GM19035 (cell line): ENCODE data around the gene RAB31.
"Not testable (repeated sequence)": the region's sequence is repeated elsewhere in the genome, so short reads cannot be mapped to it uniquely, and the experiment has no call there.

Experiments used
- ATAC-seq: cut with Tn5 transposase; IDR thresholded peaks from one replicate; pipeline ENCODE4 v1.9.1; 2021; ENCODE audit not compliant: unreplicated experiment

RAB31 gene

DNA sequence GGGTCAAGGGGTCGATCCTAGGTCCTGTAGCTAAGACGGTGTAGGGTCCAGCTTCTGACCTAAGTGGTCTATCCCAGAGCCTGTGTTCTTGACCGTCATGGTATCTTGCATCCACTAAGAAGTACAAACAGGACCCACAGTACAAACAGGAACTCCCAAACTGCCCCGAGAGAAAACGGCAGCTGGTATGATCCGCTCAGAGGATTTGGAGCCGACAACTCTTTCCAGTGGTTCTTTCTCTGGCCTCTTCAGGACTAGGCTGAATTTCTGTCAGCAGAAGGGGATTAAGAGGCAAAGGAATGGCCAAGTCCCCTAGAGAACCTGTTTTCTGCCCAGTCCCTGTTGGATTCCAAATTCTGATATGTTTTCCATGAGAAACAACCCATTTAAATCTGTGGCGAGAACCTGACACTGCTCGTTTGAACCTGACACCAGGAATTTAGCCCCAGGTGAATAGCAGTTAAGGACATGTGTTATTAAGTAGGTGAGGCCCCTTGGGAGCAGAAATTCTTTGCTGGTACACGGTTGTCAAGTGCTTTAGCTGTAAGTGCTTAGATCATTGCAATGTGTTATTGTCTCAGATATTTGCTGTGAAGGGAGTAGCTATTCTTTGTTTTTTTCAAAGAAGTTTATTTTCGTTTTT lies 127.1 kb downstream of the RAB31 start:
- no peak for ATAC-seq

DNA sequence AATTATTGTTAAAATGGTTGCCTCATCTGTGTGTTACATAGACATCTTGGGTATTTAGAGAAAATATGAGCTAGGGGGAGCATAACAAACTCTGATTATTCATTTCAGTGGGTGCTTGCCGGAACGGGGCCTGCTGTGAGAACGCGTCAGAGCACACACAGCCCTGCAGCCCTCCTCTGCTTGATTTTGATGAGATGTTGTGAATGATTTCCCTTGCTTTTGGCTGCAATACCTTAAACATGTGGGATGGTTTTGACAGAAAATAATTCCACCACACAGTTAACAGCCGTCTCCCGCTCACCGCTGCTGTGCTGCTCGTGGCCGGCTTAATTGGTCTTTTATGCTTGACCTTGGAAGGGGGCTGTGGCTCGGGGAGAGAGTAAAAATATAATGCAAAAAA lies 127.7 kb downstream of the RAB31 start:
- no peak for ATAC-seq

DNA sequence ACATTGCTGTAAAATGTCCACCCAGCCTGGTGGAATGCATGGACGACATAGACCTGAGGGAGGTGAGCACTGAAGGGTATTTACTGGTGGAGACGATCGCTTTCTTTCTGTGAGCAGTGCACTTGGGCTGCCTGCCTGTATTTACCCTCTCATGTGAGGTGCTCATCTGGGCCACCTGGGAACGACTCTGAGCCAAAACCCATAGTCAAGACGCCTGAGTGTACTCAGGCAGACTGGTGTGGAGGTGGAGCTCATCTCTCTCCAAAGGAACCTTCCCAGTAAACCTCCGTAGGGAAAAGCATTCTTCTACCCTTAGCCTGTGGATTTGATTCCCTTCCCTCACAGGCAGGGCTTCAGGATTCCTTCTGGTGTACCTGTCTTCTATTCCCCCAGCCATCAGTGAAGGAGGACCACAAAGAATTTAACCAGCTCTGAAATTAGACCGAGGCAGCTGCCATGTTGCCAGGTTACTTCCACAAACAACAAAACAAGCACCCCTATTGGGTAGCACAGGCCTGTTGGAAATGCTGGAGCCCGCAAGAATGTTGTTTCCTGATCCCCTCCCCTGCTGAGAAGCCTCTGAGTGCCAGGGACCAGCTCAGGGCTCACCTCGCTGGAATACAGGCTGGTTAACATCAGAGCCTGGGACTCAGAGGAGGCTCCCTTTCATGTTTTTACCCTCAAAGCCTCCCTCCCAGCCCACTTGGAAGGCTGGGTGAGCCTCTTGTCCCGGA lies 130.2 kb downstream of the RAB31 start:
- ATAC-seq: no peak

DNA sequence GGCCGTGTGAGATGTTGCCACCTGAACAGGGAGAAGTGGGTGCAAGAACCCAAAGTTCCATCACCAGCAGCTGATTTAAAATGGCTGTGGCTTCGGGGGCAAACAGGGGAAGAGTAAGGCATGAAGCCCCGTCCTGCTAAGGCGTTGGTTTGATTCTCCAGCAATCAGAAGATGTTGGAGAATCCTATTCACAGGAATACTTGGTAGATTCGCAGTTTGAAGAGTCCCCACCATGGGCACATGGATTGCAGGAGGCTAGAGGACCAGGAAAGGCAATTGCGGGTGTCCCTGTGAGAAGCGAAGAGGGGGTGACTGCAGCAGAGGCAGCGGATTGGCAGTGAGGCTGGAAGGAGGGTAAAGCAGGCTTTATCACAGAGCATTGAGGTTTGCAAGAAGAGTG lies 131.1 kb downstream of the RAB31 start:
- no peak for ATAC-seq

DNA sequence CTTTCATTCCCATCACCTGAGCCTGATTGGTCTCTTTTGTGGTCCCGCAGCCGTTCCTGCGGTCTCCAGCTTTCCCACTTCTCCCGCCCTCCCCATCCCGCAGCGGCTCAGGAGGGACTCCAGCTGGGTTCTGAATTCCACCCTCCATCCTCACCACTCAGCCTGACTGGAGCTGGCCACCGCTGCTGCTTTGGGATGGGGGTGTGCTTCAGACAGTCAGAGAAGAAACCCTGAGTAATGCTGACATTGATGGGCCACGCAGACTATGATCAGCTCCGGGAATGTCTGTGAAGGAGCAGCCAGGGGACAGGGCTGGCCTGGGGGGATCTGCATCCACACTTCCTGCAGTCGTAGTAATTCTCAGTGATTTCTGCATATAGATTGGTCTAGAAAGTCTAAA lies 131.8 kb downstream of the RAB31 start:
- no peak for ATAC-seq

DNA sequence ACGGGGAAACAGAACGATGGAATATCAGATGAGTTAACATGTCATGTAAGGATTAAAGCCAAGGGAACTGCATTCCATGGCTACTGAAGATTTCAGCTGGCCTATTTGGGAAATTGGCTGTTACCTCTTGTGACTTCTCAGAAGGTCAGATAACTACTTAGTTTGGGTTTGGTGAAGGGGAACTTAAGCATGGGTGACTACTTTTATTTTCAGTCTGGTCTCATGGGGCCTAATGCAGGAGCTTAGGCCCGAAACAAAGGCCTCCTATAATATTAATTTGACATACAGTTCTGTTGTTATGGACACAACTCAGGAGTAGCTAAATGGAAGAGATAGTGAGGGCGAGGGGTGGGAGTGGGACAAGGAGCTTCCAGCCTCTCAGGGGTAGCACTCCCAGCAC lies 133.7 kb downstream of the RAB31 start:
- no peak for ATAC-seq

DNA sequence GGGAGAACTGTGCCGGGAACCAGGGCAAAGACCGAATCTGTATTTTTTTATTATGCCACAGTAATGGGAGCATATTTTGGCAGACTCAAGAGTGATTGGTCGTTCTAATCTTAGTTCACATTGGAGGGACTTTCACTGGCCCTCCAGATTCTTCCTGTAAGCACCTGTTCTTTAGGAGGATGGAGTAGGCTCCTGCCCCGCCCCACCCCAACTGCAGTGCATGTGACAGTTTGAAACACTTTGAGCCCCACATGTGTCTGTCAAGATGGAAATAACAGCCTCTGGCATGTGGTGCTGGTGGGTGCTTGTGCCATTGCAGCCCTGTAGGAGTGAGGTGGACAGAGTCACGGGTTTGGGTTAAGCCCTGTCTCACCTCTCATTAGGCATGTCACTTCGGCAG lies 134.3 kb downstream of the RAB31 start:
- no peak for ATAC-seq

DNA sequence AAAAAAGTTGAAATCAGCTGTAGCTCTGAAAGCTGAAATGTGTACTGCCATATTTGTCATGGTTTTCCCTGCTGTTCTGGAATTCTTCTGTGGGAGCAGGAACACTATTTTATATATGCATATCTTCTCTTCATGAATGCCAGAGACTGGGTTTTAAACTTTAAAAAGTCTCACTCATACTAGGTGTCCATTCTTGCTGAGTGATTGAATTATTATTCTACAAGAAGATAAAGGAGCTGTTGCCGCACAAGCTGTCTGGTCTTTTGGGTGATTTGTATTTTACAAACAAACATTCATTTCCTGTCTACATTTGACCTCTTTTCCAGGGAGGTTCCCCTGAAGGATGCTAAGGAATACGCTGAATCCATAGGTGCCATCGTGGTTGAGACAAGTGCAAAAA lies 137.2 kb downstream of the RAB31 start:
- ATAC-seq: no peak

DNA sequence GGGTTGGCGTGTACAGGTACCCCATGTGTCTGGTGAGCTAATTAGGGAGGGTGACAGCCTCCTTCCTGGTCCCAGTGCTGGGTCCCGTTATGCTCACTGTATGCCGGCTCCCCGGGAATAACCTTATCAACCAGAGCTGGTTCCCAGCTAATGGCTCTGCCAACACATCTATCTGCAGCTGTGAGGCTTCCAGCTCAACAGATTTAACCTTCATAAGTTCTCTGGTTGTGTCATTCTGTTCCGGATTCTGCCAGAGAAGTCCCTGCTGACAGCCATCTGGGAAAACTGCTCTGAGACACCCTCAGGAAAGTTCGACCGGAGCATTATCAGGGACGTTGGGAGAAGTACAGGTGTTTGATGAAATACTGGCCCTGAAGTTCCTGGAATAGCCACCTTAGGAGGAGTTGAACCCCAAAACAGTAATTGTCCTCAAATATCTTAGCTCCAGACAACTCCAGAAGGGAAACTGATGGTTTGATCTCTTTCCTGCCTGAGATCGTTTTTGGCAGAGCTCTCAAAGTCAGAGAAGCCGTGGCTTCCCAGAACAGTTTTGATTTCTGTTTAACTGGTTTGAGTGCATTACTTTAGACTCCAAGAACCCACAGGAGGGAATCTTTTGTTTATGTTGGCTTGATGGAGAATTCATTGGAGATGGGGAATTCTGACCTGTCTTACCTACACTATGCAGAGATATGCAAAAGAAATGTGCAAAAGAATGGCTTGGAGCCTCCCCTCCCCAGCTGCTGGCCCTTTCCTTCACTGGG lies 138.2 kb downstream of the RAB31 start:
- no peak for ATAC-seq

DNA sequence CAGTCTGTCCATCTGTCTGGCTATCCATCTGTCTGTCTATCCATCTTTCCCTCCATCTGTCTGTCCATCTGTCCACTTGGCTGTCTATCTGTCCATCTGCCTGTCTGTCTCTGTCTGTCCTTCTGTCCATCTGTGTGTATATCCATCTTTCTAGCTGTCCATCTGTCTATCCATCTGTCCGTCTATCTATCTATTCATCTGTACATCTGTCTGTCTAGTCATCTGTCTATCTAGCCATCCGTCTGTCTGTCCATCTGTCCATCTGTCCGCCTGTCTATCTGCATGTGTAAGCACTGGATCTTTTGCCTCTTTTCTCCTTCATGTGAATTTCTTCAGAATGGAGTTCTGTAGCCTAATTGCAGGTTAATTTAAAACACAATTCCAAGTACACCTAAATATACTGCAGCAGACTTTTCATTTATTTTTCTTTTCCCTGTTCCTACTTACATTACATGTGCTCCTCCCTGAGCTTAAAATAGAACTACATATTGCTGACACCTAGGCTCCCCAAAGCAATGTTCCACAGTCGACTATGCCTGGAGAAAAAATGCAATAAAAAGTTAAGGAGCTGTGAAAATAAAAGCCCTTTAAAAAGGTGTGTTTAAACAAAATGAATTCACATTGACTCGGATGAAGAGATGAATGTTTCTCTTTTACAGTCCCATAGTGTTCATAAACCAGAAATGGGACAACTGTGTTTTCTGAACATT lies 140.2 kb downstream of the RAB31 start:
- no peak for ATAC-seq

DNA sequence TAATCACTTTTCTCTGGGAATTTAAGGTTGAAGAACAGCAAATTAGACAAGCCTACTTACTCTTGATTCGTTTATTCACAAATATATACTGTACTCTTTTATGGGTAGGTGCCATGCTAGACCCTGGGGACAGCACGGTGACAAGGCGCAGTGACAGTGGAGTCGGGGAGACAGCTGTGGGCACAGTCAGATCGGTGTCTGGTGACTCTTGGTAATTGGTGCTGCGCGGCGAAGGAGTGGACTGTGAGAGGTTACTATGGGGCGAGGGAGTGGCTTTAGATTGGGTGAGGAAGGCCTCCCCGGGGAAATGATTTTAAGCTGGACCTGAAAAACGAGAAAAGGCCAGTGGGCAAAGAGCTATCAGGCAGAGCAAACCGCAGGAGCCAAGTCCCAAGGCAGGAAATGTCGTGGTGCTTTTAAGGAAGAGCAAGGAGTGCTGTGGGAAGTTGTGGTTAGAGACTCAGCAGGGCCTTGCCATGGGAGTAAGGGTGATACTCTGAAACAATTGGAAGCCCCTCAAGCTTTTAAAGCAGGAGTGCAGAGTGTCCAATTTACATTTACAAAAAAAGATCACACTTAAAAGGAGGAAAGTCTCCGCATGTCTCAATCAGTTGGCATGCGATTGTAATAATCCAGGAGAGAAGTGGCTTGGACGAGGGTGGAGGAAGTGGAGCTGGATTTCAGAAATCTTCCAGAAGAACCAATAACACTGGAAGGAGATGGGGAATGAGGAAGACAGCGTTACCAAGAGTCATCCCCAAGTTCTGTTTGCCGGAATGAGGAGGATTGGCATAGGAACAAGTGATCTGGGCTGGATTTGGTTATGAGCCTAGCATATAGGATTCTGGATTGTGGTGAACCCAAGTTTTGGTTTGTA lies 141.5 kb downstream of the RAB31 start:
- ATAC-seq: no peak

DNA sequence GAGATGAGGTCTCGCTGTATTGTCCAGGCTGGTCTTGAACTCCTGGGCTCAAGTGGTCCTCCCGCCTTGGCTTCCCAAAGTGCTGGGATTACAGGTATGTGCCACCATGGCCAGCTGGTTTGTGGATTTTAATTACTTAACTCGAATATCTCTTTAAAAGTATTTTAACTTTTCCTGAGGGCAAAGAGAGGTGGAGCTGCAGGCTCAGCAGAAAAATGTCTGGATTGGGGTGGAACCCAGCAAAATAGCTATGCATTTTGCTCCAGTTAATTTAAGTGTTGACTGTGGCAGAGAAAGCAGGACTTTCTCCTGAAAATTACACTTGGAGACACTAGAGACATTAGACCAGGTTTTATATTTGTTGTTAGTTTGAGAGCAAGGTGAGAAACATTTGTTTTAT lies 142.2 kb downstream of the RAB31 start:
- no peak for ATAC-seq

DNA sequence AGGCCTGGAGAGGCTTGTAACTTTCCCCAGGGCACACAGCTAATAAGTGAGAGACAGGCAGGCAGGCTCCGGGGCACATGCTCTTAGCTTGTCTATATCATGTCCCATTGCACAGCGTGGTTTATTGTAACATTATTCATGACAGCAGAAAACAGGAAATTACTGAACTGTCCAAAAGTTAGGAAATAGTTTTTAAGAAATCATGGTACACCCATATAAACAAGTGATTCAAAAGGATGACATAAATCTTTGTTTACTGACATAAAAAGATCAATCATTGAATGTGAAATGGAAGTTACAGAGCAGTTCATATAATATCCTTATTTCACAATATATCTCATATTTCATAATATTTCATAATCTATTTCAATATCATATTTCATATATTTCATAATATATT lies 143.4 kb downstream of the RAB31 start:
- ATAC-seq: no peak

DNA sequence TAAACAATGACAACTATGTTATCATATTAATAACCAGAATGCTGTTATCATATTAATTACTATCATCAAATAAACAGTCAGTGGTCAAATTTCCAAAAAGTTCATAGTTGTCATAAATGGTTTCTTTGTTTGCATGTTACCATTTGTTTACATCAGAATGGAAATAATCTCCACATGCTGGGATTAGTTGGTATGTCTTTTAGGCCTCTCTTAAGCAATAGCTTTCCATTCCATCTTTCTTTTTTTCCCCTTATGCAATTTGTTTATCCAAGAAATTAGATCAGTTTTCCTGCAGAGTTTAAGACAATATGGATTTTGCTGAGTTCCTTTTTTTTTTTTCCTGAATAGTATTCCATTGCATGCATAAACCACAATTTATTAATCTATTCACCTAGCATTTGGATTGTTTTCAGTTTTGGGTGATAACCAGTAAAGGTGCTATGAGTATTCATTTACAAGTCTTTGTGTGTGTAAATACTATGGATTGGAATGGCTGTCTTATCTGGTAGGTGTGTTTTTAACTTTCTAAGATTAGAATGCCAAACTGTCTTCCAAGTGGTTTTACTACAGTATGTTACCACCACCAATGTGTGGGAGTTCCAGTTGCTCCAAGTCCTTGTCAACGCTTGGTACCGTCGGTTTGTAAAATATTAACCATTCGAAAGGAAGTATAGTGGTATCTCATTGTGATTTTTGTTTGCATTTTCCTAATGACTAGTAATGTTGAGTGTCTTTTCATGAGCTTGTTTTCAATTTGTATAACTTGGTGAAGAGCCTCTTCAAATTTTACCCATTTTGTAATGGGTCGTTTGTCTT lies 144.4 kb downstream of the RAB31 start:
- ATAC-seq: no peak

DNA sequence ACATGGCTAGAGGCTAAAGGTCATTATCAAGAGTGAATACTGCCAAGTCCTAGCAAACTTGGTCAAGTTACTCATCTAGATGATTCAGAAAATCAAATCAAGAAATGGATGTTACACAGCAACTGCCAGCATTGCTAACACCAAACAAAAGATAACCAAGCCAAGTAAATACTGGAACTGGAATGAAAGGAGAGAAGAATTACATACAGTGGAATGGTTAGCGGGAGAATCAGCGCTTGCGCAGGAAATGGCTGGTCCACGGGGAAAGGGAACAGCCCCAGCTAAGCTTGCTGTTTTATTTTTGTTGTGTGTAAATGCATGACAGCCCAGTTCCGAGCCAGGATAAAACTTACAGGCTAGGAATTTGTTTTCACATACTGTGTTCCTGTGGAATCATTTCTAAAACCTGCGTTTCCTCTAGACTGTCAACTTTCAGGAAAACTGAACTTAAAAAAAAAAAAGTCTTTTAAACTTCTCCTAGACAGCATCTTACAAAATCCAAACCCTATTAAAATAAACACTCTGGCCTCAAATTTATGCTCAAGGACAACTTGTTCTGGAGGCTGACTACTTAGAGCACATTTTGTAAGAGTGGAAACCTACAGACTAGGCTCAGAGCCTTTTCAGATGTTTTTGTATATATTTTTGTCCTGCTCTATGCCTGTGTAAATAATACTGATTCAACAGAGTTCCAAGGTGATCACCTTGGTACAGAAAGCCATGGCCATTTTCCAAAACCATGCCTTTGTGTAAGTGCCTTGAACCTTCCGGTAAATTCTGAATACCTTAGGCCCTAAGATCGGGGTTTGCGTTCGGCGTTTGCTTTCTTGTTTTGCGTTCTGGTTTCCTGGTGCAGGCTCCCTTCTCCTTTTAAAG lies 146.9 kb downstream of the RAB31 start:
- no peak for ATAC-seq

DNA sequence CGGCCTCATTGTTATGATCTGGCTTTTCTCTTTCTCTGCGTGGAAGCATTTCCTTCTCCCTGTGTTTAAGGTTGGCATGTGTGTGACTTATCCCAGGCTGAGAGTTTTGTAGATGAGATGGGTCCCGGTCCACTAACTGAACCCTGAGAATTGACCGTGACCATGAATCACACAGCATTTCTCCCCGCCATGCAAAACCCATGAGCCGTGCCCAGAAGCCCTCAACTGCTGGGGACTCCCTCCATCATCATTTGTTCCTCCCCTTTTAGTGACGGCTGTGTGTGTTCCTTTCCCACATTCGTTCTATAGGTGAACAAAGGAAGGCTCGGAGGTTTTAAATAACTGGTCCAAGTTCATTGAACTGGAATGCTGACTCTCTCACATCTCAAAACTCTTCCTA lies 147.6 kb downstream of the RAB31 start:
- no peak for ATAC-seq

DNA sequence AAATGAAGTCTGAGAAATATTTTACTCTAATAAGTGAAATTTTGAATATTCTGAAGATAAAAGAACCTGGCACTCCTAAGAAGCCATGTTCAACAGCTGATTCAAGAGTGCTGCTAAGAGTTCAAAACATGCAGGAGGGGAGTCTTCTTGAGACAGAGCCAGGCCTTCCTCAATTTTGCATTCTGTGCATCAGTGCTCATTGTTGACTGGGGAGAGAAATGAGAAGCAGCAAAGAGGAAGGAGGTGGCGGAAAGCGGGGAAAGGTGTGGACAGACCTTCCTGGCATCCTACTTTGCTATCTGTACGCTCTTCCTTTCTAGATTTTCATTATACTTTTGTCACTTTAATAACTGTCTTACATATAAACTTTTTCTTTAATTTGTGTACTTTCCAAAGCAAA lies 148.0 kb downstream of the RAB31 start:
- ATAC-seq: no peak

DNA sequence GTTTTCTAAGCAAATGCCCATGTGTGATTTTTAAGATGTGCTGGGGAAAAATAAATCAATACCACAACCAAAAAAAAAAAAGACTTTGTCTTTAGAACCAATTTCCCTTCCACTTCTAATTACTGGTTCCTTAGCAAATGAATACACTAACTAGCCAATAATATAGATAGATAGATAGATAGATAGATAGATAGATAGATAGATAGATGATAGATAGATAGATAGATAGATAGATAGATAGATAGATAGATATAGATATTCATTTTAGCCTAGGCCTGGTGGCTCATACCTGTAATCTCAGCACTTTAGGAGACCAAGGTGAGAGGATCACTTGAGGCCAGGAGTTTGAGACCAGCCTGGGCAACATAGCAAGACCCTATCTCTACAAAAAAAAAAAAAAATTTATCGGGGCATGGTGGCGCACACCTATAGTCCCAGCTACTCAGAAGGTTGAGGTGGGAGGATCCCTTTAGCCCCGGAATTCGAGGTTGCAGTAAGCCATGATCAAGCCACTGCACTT lies 149.4 kb downstream of the RAB31 start:
- ATAC-seq: not testable (repeated sequence)

DNA sequence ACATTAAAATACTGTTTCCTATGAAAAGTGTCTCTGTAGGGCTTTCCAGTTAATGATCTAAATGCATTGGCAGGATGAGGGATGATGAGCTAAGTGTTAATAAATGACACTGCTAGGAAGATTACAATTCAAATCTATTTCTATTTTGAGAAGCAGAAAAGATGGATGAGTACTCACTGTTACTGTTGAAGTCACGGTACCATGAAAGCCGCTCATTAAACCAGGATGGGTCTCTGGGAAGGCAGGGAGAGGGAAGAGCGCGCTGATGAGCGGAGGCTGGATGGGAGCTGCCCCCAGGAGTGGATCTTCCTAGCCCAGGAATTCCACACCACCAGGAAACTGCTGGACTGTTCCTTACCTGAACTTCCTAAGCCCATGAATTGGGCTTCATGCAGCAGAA lies 150.5 kb downstream of the RAB31 start:
- no peak for ATAC-seq
